ENCODE results near the gene ASGR2.
"Not testable (repeated sequence)": the region's sequence is repeated elsewhere in the genome, so short reads cannot be mapped to it uniquely, and the experiment has no call there.

DNA sequence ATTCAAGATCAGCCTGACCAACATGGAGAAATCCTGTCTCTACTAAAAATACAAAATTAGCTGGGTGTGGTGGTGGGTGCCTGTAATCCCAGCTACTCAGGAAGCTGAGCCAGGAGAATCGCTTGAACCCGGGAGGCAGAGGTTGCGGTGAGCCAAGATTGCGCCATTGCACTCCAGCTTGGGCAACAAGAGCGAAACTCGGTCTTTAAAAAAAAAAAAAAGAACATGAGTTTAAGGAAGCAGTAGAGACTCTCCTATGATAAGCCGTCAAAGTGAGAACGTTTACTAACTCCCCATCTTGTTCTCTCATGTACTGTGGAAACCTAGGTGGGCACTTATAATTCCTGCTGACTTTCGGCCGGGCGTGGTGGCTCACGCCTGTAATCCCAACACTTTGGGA, 6.0 kb upstream of the ASGR2 start:
- not testable (repeated sequence) for TF ChIP-seq CTCF, POLR2A (IDR thresholded peaks at IDR 0.05)

Data from adrenal gland (tissue), 5 donors.